ENCODE measurements around the gene PDP2.

PDP2 gene

DNA sequence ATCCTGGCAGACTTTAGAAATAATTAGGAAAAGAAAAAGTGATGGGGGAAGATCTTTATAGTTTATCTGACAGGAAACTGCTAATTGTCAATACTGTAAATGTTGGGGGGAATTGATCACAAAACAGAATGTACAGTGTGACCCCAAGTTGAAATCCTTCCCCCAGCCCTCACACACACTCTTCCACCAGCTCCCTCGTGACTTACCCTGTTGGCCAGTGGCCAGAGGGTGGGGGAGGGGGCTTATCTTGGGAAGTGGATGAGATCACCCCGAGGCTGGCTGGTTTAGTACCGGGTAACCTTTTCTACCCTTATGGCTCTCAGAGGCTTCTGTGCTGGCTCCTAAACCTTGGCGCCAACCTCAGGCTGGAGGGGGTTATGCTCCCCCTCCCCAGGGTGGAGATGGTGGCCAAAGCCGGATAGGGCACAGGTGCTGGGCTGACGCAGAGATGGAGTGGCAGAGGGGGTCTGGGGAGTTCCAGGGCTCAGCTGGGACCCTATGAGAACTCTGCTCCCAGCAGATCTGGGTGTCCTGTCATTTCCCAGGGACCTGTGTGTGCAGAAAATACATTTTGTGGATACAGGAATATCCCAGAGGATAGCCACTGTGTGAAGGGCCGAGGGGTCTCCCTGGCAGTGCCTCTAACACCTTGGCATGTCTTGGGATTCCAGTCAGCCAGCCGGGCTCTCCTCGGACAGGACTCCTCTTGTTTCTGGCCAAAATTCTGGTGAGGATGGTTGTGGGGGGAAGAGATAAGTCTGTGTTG, 19.8 kb downstream of the PDP2 start:
- H3K4me3 ChIP-seq (ENCODE audit: low read depth, low read length) = no peak overlapping the region; the same call in 1 of the 2 replicates
- TF ChIP-seq, protein P1, sequence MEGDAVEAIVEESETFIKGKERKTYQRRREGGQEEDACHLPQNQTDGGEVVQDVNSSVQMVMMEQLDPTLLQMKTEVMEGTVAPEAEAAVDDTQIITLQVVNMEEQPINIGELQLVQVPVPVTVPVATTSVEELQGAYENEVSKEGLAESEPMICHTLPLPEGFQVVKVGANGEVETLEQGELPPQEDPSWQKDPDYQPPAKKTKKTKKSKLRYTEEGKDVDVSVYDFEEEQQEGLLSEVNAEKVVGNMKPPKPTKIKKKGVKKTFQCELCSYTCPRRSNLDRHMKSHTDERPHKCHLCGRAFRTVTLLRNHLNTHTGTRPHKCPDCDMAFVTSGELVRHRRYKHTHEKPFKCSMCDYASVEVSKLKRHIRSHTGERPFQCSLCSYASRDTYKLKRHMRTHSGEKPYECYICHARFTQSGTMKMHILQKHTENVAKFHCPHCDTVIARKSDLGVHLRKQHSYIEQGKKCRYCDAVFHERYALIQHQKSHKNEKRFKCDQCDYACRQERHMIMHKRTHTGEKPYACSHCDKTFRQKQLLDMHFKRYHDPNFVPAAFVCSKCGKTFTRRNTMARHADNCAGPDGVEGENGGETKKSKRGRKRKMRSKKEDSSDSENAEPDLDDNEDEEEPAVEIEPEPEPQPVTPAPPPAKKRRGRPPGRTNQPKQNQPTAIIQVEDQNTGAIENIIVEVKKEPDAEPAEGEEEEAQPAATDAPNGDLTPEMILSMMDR (IDR thresholded peaks at IDR 0.05; ENCODE audit: low read depth, low read length) = no peak

DNA sequence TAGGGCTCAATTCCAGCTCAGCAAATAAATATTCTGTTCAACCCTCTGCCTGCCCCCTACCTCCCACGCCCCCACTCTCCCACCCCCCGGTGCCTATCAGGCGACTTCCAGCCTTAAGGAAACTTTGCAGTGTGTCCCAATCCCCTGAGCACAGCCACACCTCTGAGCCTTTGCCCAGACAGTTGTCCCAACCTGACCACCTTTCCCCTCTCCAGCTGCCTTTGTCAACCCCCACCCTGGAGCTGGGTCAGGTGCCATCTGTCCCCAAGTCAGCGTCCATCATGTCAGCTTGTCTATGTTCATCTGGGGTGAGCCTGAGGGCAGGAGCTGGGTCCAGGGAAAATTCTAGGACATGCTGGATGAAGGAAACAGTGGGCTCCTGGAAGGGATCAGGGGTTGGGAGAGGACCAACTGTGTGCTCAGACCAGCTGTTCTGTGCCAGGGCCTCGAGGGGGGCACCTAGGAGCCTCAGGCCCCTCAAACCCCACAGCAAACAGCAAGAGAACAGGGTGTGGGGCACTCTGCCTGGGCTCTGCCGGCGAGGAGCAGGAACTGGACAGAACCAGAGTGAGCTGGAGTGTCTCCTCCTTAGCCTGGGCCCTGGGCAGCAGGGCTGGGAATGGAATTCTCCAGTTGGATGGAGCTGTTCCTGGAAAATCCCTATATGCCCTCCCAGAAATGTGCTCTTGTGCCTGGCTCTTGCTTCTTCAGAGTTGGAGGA, 20.6 kb downstream of the PDP2 start:
- no peak overlapping the region for H3K4me3 ChIP-seq (ENCODE audit: low read depth, low read length)
- TF ChIP-seq, protein P1 (IDR thresholded peaks at IDR 0.05; ENCODE audit: low read depth, low read length) = no peak

DNA sequence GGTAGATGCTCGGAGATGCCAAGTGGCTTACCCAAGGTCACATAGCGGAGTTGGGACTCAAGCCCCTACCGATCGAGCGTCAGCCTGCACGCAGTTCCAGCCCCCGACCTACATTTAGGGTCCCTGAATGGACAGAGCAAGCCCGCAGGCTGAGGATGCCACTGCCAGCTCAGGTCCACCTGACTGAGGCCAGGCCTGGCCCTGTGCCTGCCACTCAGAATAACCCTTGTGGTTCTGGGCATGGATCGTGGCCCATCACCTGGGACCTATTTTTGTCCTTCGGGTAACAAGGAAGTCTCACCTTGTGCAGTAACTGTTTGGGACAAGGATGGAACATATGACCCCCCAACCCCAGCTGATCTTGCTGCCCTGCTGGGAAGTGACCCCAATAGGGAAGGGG, 21.3 kb downstream of the PDP2 start:
- no peak overlapping the region for H3K4me3 ChIP-seq (ENCODE audit: low read depth, low read length)
- TF ChIP-seq, protein P1 (IDR thresholded peaks at IDR 0.05; ENCODE audit: low read depth, low read length) = no peak

DNA sequence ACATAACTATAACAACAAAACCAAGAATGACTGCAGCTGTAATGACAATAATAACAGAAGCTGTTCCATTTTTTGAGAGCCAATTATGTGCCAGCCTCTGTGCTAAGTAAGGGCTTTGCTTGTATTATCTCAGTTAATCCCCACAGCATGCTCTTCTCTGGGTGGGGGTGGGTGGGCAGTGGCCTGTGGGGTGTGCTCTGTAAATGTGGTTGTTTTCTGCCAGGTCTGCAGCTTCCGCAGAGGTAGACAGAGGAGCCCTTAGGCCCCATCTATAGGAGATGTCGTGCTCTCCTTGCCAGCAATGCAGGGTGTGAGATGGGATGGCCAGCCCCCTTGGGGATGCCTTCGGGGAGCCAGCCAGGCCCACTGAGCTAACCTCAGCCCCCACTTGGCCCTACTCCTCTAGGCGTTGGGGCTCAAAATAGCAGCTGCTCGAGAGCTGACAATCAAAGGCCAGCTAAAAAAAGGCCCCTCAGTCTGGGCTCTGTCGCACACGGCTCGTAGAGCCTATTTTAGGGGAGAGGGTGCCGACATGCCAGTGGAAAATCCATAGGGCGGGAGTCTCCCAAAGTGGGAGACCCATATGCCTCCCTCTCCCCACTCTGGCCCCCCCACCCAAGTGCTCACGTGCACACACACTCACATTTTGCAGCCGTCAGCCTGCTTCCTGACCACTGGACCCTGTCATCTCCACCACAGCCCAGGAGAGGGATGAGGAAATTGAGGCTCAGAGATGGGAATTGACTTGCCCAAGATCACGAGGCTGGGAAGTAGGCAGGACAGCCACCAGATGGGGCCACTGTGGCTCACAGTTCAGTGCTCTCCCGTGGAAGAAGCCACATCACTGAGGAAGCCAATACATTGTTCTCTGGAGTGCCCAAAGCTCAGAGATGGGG, 22.6 kb downstream of the PDP2 start:
- H3K4me3 ChIP-seq (ENCODE audit: low read depth, low read length) = no peak overlapping the region
- TF ChIP-seq, protein P1 (IDR thresholded peaks at IDR 0.05; ENCODE audit: low read depth, low read length) = no peak

DNA sequence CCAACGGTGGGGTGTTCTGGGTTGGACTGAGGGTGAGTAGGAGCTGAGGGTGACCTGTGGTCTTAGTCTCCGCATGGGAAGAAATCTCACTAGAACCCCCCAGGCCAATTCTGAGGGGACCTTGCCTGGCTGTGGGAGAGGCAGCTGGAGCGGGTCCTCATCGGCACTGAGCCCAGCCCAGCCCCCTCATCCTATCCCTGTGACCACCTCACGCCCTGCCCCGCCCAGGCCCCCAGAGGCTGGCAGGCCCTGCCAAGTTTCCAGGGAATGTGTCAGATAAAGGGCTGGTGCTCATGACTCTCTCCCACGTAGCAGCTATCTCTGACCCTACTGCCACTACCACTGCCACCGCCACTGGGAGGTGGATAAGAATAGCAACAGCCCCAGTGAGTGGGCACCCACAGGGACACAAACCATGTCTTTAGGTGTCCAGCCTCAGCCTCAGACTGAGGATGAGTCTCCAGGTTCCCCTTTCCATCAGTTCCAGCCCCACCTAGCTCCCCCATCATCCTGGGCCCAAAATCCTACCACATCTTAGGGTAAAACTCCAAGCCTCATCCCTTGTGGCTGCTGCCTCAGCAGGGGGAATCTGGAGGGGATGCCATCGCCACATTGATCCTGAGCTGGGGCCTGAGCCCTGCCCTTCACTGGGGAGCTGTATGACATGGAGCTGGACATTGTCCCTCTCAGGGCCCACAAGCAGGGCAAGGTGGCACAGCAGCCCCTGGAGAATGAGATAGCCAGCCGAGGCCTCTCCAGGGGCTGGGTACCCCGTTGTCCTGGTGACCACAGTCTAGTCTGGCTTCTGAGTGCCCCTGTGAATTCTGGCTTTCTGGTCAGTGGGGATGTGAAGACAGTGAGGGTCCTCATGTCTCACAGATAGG, 23.5 kb downstream of the PDP2 start:
- TF ChIP-seq, protein P1 (IDR thresholded peaks at IDR 0.05; ENCODE audit: low read depth, low read length) = no peak
- no peak overlapping the region for H3K4me3 ChIP-seq (ENCODE audit: low read depth, low read length)

DNA sequence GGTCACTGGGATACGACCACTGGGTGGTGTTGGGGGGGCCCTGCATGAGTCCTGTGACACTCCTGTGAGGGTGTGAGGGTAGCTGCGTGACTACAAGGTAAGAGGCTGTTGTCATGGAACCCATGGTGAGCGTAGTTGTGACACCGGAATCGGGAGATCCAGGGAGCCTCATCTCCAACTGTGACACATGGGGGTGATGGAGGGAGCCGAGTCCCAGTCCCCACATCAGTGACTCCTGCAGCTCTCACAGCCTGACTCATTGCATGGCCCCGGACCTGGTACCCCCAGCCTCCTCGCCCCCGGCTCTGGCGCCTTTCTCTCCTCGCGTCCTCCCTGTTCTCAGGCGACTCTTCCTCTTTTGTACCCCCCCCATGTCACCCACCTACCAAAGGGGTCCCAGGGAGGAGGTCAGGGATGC, 24.1 kb downstream of the PDP2 start:
- TF ChIP-seq, protein P1 (IDR thresholded peaks at IDR 0.05; ENCODE audit: low read depth, low read length) = no peak
- H3K4me3 ChIP-seq (ENCODE audit: low read depth, low read length) = no peak overlapping the region
